K562 (cell line): ENCODE measurements around the gene TMC4. TPM values are rescaled to one million over a fixed set of nuclear protein-coding genes. Genes with fewer than 3 reads are reported as not detected.
A peak's percentile ranks its signal among the peaks of the same experiment; 100 is the strongest.

ENCODE experiments used
- CBX1 ChIP-seq: sonication (generic); IDR thresholded peaks from 2 replicates; pipeline ENCODE4 v1.6.1; 2016; ENCODE audit warnings: antibody characterized with exemption, low read depth, mild to moderate bottlenecking
- CBX3 ChIP-seq, 2 experiments: IDR thresholded peaks; 1 replicate in 1 of 2; 2 replicates in 1 of 2; pipeline ENCODE4 v1.6.1; 2012; ENCODE audit warnings: inconsistent platforms in 2 of 2, low read length in 2 of 2, borderline replicate concordance in 1 of 2, control low read depth in 1 of 2
- GTF2A2 ChIP-seq: IDR thresholded peaks from 2 replicates; pipeline ENCODE4 v1.6.1; 2016; ENCODE audit warnings: mild to moderate bottlenecking, missing genetic modification characterization, missing compliant biosample characterization
- MAZ ChIP-seq, 2 experiments: fragments of 450-650 bp in 1 of 2; sonication (generic) in 1 of 2; formaldehyde crosslinking; IDR thresholded peaks in 1 of 2; conservative IDR thresholded peaks in 1 of 2; 2 replicates each; pipeline versions ENCODE4 v1.4.0 to v1.5.0; 2020; ENCODE audit warnings: mild to moderate bottlenecking in 1 of 2, missing genetic modification reagents in 1 of 2
- MCM7 ChIP-seq, 2 experiments: fragments of 450-650 bp; IDR thresholded peaks; 2 replicates each; pipeline ENCODE4 v1.6.1; 2016 to 2018
- NCOA2 ChIP-seq, 2 experiments: fragments of 450-650 bp; IDR thresholded peaks; 2 replicates each; pipeline ENCODE4 v1.6.1; 2018; ENCODE audit warnings: mild to moderate bottlenecking in 2 of 2, moderate library complexity in 1 of 2; ENCODE audit not compliant: partially characterized antibody in 2 of 2
- OTX1 ChIP-seq: fragments of 450-650 bp; formaldehyde crosslinking; IDR thresholded peaks from 2 replicates; pipeline ENCODE4 v1.4.0; 2022; ENCODE audit warnings: mild to moderate bottlenecking
- PTBP1 ChIP-seq: fragments of 200-400 bp; formaldehyde crosslinking; IDR thresholded peaks from 2 replicates; pipeline ENCODE4 v1.6.1; 2017; ENCODE audit warnings: low read depth, low read length
- PTRF ChIP-seq: fragments of 450-650 bp; IDR thresholded peaks from 2 replicates; pipeline ENCODE4 v1.6.1; 2016; ENCODE audit warnings: mild to moderate bottlenecking, missing genetic modification characterization, missing compliant biosample characterization
- RCOR1 ChIP-seq, 2 experiments: IDR thresholded peaks; 2 replicates each; pipeline ENCODE4 v1.6.1; 2012; ENCODE audit warnings: low read depth in 2 of 2, low read length in 2 of 2, borderline replicate concordance in 1 of 2, improper control_type of control experiment in 1 of 2
- RFX7 ChIP-seq: fragments of 250-450 bp; sonication (Bioruptor Pico); IDR thresholded peaks from 2 replicates; pipeline ENCODE4 v1.5.1; 2021; ENCODE audit warnings: mild to moderate bottlenecking
- STAT5A ChIP-seq: IDR thresholded peaks from 2 replicates; pipeline ENCODE4 v1.6.1; 2012; ENCODE audit warnings: low read length, inconsistent platforms, borderline replicate concordance
- polyA plus RNA-seq, 8 experiments: library from polyadenylated mRNA; depleted of rRNA in 4 of 8; stranded (reverse) in 5 of 8; unstranded in 3 of 8; fragments of >200 nt; fragmentation: Nextera tagmentation in 2 of 8; fragmentation: Illumina TruSeq in 1 of 8; extraction: Ambion mirVana in 2 of 8; extraction: Trizol in 1 of 8; gene quantifications; 2 replicates each; pipeline versions ENCODE4 v1.2.1 to v1.2.3, GENCODE V29; 2011 to 2014; ENCODE audit warnings: inconsistent platforms in 1 of 8, missing spikeins in 1 of 8
- total RNA-seq, 7 experiments: library from RNA; depleted of rRNA in 6 of 7; stranded (reverse); fragments of >200 nt in 6 of 7; fragmentation: Illumina TruSeq in 2 of 7; extraction: Trizol in 2 of 7; gene quantifications; 2 replicates each; pipeline versions ENCODE4 v1.2.1 to v1.2.3, GENCODE V29; 2011 to 2021; ENCODE audit warnings: low replicate concordance in 1 of 7
- TF ChIP-seq, protein P1 (sequence below): fragments of 450-650 bp; IDR thresholded peaks from 2 replicates; pipeline ENCODE4 v1.6.1; 2016; ENCODE audit warnings: mild to moderate bottlenecking, moderate library complexity
- TF ChIP-seq, protein P2 (sequence below): sonication (generic); formaldehyde crosslinking; IDR thresholded peaks from 2 replicates; pipeline ENCODE4 v1.8.0; 2022; ENCODE audit warnings: mild to moderate bottlenecking, low read depth, missing genetic modification reagents

Gene TMC4
- total and polyA plus RNA-seq, 9 of the 15 experiments (the other 6 are each of a cell fraction or from before 2014, with no cell fraction given): 0.12 to 0.79 (median 0.36) TPM; not detected in 2

DNA sequence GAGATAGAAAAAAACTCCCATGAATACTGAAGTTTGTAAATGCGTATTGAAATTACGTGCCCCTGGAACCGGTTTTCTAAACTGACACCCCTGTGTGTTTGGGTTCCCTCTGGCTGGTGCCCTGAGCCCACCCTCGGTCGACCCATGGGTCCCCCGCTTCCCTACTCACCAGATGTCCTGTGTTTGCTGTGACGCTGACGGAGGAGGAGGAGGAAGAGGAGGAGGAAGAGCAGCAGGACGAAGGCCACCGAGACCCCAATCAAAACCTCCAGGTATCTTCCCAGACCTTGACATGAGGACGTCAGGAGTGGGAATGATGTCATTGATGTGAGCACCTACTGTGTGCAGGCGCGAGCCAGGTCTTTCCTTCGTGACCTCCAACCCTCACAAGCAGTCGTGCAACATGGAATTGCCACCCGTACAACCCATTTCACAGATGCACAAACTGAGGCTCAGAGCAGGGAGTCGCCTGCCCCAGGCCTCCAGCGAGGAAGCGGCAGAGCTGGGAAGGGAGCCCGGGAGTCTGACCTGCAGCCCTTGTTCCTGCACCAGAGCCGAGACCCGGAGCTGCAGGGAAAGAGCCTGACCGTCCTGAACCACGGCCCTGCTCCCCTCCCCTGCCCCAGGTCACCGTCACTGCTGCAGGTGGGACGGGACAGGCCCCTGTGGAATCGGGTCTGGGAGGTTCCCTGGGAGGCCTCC lies 46.2 kb upstream of the TMC4 start (continued):
- TF ChIP-seq, protein P1, sequence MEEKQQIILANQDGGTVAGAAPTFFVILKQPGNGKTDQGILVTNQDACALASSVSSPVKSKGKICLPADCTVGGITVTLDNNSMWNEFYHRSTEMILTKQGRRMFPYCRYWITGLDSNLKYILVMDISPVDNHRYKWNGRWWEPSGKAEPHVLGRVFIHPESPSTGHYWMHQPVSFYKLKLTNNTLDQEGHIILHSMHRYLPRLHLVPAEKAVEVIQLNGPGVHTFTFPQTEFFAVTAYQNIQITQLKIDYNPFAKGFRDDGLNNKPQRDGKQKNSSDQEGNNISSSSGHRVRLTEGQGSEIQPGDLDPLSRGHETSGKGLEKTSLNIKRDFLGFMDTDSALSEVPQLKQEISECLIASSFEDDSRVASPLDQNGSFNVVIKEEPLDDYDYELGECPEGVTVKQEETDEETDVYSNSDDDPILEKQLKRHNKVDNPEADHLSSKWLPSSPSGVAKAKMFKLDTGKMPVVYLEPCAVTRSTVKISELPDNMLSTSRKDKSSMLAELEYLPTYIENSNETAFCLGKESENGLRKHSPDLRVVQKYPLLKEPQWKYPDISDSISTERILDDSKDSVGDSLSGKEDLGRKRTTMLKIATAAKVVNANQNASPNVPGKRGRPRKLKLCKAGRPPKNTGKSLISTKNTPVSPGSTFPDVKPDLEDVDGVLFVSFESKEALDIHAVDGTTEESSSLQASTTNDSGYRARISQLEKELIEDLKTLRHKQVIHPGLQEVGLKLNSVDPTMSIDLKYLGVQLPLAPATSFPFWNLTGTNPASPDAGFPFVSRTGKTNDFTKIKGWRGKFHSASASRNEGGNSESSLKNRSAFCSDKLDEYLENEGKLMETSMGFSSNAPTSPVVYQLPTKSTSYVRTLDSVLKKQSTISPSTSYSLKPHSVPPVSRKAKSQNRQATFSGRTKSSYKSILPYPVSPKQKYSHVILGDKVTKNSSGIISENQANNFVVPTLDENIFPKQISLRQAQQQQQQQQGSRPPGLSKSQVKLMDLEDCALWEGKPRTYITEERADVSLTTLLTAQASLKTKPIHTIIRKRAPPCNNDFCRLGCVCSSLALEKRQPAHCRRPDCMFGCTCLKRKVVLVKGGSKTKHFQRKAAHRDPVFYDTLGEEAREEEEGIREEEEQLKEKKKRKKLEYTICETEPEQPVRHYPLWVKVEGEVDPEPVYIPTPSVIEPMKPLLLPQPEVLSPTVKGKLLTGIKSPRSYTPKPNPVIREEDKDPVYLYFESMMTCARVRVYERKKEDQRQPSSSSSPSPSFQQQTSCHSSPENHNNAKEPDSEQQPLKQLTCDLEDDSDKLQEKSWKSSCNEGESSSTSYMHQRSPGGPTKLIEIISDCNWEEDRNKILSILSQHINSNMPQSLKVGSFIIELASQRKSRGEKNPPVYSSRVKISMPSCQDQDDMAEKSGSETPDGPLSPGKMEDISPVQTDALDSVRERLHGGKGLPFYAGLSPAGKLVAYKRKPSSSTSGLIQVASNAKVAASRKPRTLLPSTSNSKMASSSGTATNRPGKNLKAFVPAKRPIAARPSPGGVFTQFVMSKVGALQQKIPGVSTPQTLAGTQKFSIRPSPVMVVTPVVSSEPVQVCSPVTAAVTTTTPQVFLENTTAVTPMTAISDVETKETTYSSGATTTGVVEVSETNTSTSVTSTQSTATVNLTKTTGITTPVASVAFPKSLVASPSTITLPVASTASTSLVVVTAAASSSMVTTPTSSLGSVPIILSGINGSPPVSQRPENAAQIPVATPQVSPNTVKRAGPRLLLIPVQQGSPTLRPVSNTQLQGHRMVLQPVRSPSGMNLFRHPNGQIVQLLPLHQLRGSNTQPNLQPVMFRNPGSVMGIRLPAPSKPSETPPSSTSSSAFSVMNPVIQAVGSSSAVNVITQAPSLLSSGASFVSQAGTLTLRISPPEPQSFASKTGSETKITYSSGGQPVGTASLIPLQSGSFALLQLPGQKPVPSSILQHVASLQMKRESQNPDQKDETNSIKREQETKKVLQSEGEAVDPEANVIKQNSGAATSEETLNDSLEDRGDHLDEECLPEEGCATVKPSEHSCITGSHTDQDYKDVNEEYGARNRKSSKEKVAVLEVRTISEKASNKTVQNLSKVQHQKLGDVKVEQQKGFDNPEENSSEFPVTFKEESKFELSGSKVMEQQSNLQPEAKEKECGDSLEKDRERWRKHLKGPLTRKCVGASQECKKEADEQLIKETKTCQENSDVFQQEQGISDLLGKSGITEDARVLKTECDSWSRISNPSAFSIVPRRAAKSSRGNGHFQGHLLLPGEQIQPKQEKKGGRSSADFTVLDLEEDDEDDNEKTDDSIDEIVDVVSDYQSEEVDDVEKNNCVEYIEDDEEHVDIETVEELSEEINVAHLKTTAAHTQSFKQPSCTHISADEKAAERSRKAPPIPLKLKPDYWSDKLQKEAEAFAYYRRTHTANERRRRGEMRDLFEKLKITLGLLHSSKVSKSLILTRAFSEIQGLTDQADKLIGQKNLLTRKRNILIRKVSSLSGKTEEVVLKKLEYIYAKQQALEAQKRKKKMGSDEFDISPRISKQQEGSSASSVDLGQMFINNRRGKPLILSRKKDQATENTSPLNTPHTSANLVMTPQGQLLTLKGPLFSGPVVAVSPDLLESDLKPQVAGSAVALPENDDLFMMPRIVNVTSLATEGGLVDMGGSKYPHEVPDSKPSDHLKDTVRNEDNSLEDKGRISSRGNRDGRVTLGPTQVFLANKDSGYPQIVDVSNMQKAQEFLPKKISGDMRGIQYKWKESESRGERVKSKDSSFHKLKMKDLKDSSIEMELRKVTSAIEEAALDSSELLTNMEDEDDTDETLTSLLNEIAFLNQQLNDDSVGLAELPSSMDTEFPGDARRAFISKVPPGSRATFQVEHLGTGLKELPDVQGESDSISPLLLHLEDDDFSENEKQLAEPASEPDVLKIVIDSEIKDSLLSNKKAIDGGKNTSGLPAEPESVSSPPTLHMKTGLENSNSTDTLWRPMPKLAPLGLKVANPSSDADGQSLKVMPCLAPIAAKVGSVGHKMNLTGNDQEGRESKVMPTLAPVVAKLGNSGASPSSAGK: no peak
- TF ChIP-seq OTX1 (CRISPR knock-in tag) (no peak), MAZ (CRISPR knock-in tag; conservative IDR thresholded peaks at IDR 0.05 in 1 of 2, IDR thresholded peaks at IDR 0.05 in 1 of 2) (no peak), RCOR1 (IDR thresholded peaks at IDR 0.05; ENCODE audit: borderline replicate concordance in 1 of 2, low read depth in 2 of 2, low read length in 2 of 2) (peak in 1 of 2 experiments; percentile 68; a peak in 1 of 4 replicates), PTBP1 (peak; percentile 86; the same call in 1 of the 2 replicates), PTRF (no peak), GTF2A2 (no peak), CBX1 (peak; percentile 71; the same call in 1 of the 2 replicates), STAT5A (no peak), RFX7 (CRISPR knock-in tag) (no peak), CBX3 (IDR thresholded peaks at IDR 0.05; ENCODE audit: borderline replicate concordance in 1 of 2, low read length in 2 of 2) (peak in 1 of 2 experiments; percentile 26; a peak in 1 of 3 replicates), NCOA2 (IDR thresholded peaks at IDR 0.05; ENCODE audit: partially characterized antibody in 2 of 2) (no peak), MCM7 (IDR thresholded peaks at IDR 0.05) (no peak)
- TF ChIP-seq, protein P2, sequence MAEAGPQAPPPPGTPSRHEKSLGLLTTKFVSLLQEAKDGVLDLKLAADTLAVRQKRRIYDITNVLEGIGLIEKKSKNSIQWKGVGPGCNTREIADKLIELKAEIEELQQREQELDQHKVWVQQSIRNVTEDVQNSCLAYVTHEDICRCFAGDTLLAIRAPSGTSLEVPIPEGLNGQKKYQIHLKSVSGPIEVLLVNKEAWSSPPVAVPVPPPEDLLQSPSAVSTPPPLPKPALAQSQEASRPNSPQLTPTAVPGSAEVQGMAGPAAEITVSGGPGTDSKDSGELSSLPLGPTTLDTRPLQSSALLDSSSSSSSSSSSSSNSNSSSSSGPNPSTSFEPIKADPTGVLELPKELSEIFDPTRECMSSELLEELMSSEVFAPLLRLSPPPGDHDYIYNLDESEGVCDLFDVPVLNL: no peak
